Measurements from ENCODE around the gene WFDC8.
"Not testable (repeated sequence)": the region's sequence is repeated elsewhere in the genome, so short reads cannot be mapped to it uniquely, and the experiment has no call there.

WFDC8 gene

GRCh38 chr20:45588800-45589199 is 9.7 kb upstream of the WFDC8 start:
- no peak overlapping the region for H3K4me3 ChIP-seq (ENCODE audit: extremely low read depth, insufficient read depth, low read length, poor library complexity, severe bottlenecking)
- WGBS, 2 experiments (ENCODE audit: insufficient coverage in 2 of 2): 60% methylated on average over 1 of the region's 2 CpGs; no CpG with 5 or more reads in 1 of the 2 experiments
- no peaks in the 10 kb centered on the region for H3K36me3 ChIP-seq (ENCODE audit: control insufficient read depth, insufficient read depth, low read length)
- H3K4me1 ChIP-seq (ENCODE audit: control insufficient read depth, insufficient read depth, low read length, poor library complexity, severe bottlenecking): peaks cover 12% of the 10 kb centered on the region
- no peaks in the 10 kb centered on the region for H3K9me3 ChIP-seq (ENCODE audit: control insufficient read depth, low read length)
- H3K27ac ChIP-seq (ENCODE audit: low read depth, low read length, severe bottlenecking): no peak overlapping the region

GRCh38 chr20:45585986-45586385 is 6.9 kb upstream of the WFDC8 start:
- H3K4me3 ChIP-seq (ENCODE audit: extremely low read depth, insufficient read depth, low read length, poor library complexity, severe bottlenecking); H3K9me3 ChIP-seq (ENCODE audit: control insufficient read depth, low read length); H3K27ac ChIP-seq (ENCODE audit: low read depth, low read length, severe bottlenecking); H3K36me3 ChIP-seq (ENCODE audit: control insufficient read depth, insufficient read depth, low read length): not testable (repeated sequence)
- H3K4me1 ChIP-seq (ENCODE audit: control insufficient read depth, insufficient read depth, low read length, poor library complexity, severe bottlenecking): peaks cover 18% of the 10 kb centered on the region
- WGBS, 2 experiments (ENCODE audit: insufficient coverage in 2 of 2): 86 to 93% methylated on average over 5 of the region's 5 CpGs

DNA sequence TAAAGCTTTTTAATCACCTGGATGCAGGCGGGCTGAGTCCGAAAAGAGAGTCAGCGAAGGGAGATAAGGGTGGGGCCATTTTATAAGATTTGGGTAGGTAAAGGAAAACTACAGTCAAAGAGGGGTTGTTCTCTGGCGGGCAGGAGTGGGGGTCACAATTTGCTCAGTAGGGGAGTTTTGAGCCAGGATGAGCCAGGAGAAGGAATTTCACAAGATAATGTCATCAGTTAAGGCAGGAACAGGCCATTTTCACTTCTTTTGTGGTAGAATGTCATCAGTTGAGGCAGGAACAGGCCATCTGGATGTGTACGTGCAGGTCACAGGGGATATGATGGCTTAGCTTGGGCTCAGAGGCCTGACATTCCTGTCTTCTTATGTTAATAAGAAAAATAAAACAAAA is 5.2 kb upstream of the WFDC8 start:
- 81 to 91% methylated on average over 4 of the region's 5 CpGs for WGBS, 2 experiments (ENCODE audit: insufficient coverage in 2 of 2)
- H3K27ac ChIP-seq (ENCODE audit: low read depth, low read length, severe bottlenecking); H3K4me3 ChIP-seq (ENCODE audit: extremely low read depth, insufficient read depth, low read length, poor library complexity, severe bottlenecking); H3K36me3 ChIP-seq (ENCODE audit: control insufficient read depth, insufficient read depth, low read length); H3K9me3 ChIP-seq (ENCODE audit: control insufficient read depth, low read length): not testable (repeated sequence)
- H3K4me1 ChIP-seq (ENCODE audit: control insufficient read depth, insufficient read depth, low read length, poor library complexity, severe bottlenecking): peaks cover 14% of the 10 kb centered on the region

- Histone ChIP-seq H3K4me1 (ENCODE audit: control insufficient read depth, insufficient read depth, low read length, poor library complexity, severe bottlenecking) (peaks cover 9% of the 10 kb centered on the region), H3K4me3 (ENCODE audit: extremely low read depth, insufficient read depth, low read length, poor library complexity, severe bottlenecking) (no peak overlapping the region), H3K36me3 (ENCODE audit: control insufficient read depth, insufficient read depth, low read length) (no peaks in the 10 kb centered on the region), H3K9me3 (ENCODE audit: control insufficient read depth, low read length) (no peaks in the 10 kb centered on the region), H3K27ac (ENCODE audit: low read depth, low read length, severe bottlenecking) (no peak overlapping the region)
- WGBS, 2 experiments (ENCODE audit: insufficient coverage in 2 of 2): 65% methylated on average over 2 of the region's 3 CpGs; no CpG with 5 or more reads in 1 of the 2 experiments
These were observed 4.4 kb upstream of the WFDC8 start for GRCh38 chr20:45583502-45583901.

GRCh38 chr20:45581702-45582101 is 2.6 kb upstream of the WFDC8 start:
- Histone ChIP-seq H3K4me1 (ENCODE audit: control insufficient read depth, insufficient read depth, low read length, poor library complexity, severe bottlenecking) (peaks cover 9% of the 10 kb centered on the region), H3K4me3 (ENCODE audit: extremely low read depth, insufficient read depth, low read length, poor library complexity, severe bottlenecking) (no peak overlapping the region), H3K36me3 (ENCODE audit: control insufficient read depth, insufficient read depth, low read length) (no peaks in the 10 kb centered on the region), H3K27ac (ENCODE audit: low read depth, low read length, severe bottlenecking) (no peak overlapping the region), H3K9me3 (ENCODE audit: control insufficient read depth, low read length) (no peaks in the 10 kb centered on the region)

GRCh38 chr20:45578231-45578630 is 853 bp downstream of the WFDC8 start:
- Histone ChIP-seq H3K4me3 (ENCODE audit: extremely low read depth, insufficient read depth, low read length, poor library complexity, severe bottlenecking) (no peak overlapping the region), H3K36me3 (ENCODE audit: control insufficient read depth, insufficient read depth, low read length) (no peaks in the 10 kb centered on the region), H3K9me3 (ENCODE audit: control insufficient read depth, low read length) (peaks cover 5% of the 10 kb centered on the region), H3K27ac (ENCODE audit: low read depth, low read length, severe bottlenecking) (no peak overlapping the region), H3K4me1 (ENCODE audit: control insufficient read depth, insufficient read depth, low read length, poor library complexity, severe bottlenecking) (peaks cover 6% of the 10 kb centered on the region)
- no CpG with 5 or more reads among the region's 1 CpG for WGBS, 2 experiments (ENCODE audit: insufficient coverage in 2 of 2)

DNA sequence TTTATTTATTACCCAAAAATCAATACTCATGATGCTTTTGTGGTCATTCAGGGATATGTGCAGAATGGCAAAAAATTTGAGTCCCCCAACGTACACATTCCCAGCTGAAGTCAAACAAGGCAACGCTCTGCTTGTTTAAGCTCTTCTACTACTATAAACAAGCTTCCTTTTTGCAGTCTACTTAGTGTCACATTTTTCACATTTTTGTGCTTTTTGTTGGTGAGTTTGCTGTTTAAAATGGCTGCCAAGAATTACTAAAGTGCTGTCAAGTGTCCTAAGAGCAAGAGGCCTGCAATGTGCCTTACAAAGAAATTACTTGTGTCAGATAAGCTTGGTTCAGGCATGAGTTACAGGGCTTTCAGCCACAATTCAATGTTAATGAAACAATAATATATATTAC is 2.1 kb downstream of the WFDC8 start:
- no peak overlapping the region for H3K4me3 ChIP-seq (ENCODE audit: extremely low read depth, insufficient read depth, low read length, poor library complexity, severe bottlenecking)
- peaks cover 6% of the 10 kb centered on the region for H3K4me1 ChIP-seq (ENCODE audit: control insufficient read depth, insufficient read depth, low read length, poor library complexity, severe bottlenecking)
- H3K36me3 ChIP-seq (ENCODE audit: control insufficient read depth, insufficient read depth, low read length): no peaks in the 10 kb centered on the region
- H3K9me3 ChIP-seq (ENCODE audit: control insufficient read depth, low read length): peaks cover 5% of the 10 kb centered on the region
- peak overlapping the region; percentile 57 for H3K27ac ChIP-seq (ENCODE audit: low read depth, low read length, severe bottlenecking)
- WGBS, 2 experiments (ENCODE audit: insufficient coverage in 2 of 2): no CpG with 5 or more reads among the region's 2 CpGs

- 100% methylated on average over 1 of the region's 3 CpGs; no CpG with 5 or more reads in 1 of the 2 experiments for WGBS, 2 experiments (ENCODE audit: insufficient coverage in 2 of 2)
- no peaks in the 10 kb centered on the region for H3K36me3 ChIP-seq (ENCODE audit: control insufficient read depth, insufficient read depth, low read length)
These were observed 3.2 kb downstream of the WFDC8 start for GRCh38 chr20:45575931-45576330.

DNA sequence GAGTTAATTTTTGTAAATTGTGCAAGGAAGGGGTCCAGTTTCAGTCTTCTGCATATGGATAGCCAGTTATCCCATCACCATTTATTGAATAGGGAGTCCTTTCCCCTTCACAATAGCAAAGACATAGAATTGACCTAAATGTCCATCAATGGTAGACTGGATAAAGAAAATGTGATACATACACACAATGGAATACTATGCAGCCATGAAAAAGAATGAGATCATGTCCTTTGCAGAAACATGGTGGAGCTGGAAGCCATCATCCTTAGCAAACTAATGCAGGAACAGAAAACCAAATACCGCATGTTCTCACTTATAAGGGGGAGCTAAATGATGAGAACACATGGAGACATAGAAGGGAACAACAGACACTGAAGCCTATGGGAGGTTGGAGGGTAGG is 9.4 kb downstream of the WFDC8 start:
- not testable (repeated sequence) for H3K36me3 ChIP-seq (ENCODE audit: control insufficient read depth, insufficient read depth, low read length); H3K4me1 ChIP-seq (ENCODE audit: control insufficient read depth, insufficient read depth, low read length, poor library complexity, severe bottlenecking); H3K4me3 ChIP-seq (ENCODE audit: extremely low read depth, insufficient read depth, low read length, poor library complexity, severe bottlenecking); H3K27ac ChIP-seq (ENCODE audit: low read depth, low read length, severe bottlenecking); H3K9me3 ChIP-seq (ENCODE audit: control insufficient read depth, low read length)
- WGBS, 2 experiments (ENCODE audit: insufficient coverage in 2 of 2): 100% methylated on average over 1 of the region's 1 CpG

More at GRCh38 chr20:45575931-45576330, 3.2 kb downstream of the WFDC8 start:
- Histone ChIP-seq H3K9me3 (ENCODE audit: control insufficient read depth, low read length) (peaks cover 5% of the 10 kb centered on the region), H3K4me3 (ENCODE audit: extremely low read depth, insufficient read depth, low read length, poor library complexity, severe bottlenecking) (no peak overlapping the region), H3K27ac (ENCODE audit: low read depth, low read length, severe bottlenecking) (no peak overlapping the region), H3K4me1 (ENCODE audit: control insufficient read depth, insufficient read depth, low read length, poor library complexity, severe bottlenecking) (no peaks in the 10 kb centered on the region)

- no CpG with 5 or more reads among the region's 2 CpGs for WGBS, 2 experiments (ENCODE audit: insufficient coverage in 2 of 2)
- Histone ChIP-seq H3K36me3 (ENCODE audit: control insufficient read depth, insufficient read depth, low read length) (no peaks in the 10 kb centered on the region), H3K27ac (ENCODE audit: low read depth, low read length, severe bottlenecking) (no peak overlapping the region)
These were observed 14.3 kb downstream of the WFDC8 start for GRCh38 chr20:45564760-45565276.

GRCh38 chr20:45555198-45555597 is 23.9 kb downstream of the WFDC8 start:
- Histone ChIP-seq H3K4me3 (ENCODE audit: extremely low read depth, insufficient read depth, low read length, poor library complexity, severe bottlenecking) (no peak overlapping the region), H3K9me3 (ENCODE audit: control insufficient read depth, low read length) (no peaks in the 10 kb centered on the region), H3K36me3 (ENCODE audit: control insufficient read depth, insufficient read depth, low read length) (no peaks in the 10 kb centered on the region), H3K4me1 (ENCODE audit: control insufficient read depth, insufficient read depth, low read length, poor library complexity, severe bottlenecking) (no peaks in the 10 kb centered on the region), H3K27ac (ENCODE audit: low read depth, low read length, severe bottlenecking) (no peak overlapping the region)
- WGBS, 2 experiments (ENCODE audit: insufficient coverage in 2 of 2): 80% methylated on average over 1 of the region's 1 CpG; no CpG with 5 or more reads in 1 of the 2 experiments

More at GRCh38 chr20:45564760-45565276, 14.3 kb downstream of the WFDC8 start:
- Histone ChIP-seq H3K4me1 (ENCODE audit: control insufficient read depth, insufficient read depth, low read length, poor library complexity, severe bottlenecking) (no peaks in the 10 kb centered on the region), H3K4me3 (ENCODE audit: extremely low read depth, insufficient read depth, low read length, poor library complexity, severe bottlenecking) (no peak overlapping the region), H3K9me3 (ENCODE audit: control insufficient read depth, low read length) (no peaks in the 10 kb centered on the region)
